OCI-LY1 (cell line): ENCODE measurements around the gene BMP6.

Experiments used
- CTCF ChIP-seq: fragments of 200-600 bp; sonication (generic), shearing (Covaris generic); IDR thresholded peaks from 2 replicates; pipeline ENCODE4 v1.5.1; 2017; ENCODE audit warnings: mild to moderate bottlenecking, antibody characterized with exemption, low read length, moderate library complexity, mixed read lengths
- EZH2 ChIP-seq: fragments of 200-600 bp; sonication (generic), shearing (Covaris generic); IDR thresholded peaks from 2 replicates; pipeline ENCODE4 v1.8.0; 2017; ENCODE audit warnings: borderline replicate concordance, mixed run types, mild to moderate bottlenecking, antibody characterized with exemption, low read length, moderate library complexity, mixed read lengths

GRCh38 chr6:7879043-7879442 is 153.1 kb downstream of the BMP6 start:
- TF ChIP-seq CTCF (no peak), EZH2 (no peak)
